ENCODE data around the gene PLAU. TPM values are rescaled to one million over a fixed set of nuclear protein-coding genes. Genes with fewer than 3 reads are reported as not detected.

PLAU gene
- total RNA-seq, 1 donor from 2014 or later, result 0.59 TPM

DNA sequence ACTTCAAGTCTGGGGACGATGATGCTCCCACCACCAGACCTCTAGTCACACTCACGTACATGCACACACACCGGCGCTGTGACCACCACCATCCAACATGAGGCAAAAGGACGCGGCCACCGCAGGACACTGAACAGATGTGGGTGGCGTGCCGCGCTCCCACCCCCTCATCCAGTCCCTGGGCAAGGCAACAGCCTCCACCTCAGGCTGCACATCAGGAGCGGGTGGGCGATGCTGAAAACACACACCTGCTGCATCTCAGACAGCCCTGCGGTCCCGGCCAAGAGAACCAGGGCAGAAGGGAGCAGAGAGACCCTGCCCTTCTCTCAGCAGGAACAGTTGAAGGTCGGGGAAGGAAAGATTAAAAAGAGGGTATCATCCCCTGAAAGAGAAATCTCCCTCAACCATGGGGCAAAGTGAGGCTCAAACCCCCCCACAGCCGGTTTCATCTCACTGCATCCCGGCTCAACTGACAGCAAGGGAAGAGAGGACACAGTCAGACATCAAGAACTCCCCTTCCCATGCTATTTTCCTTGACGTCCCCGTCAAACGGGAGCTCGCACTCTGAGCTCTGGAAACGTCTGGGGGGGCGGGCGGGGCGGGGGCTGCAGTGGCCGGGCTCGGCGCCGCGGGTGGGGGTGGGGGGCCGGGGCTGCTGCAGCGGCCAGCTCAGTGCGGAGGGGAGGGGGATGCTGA, 37.6 kb upstream of the PLAU start:
- Mint-ChIP-seq H3K4me1 (ENCODE audit: low read depth, unreplicated experiment) (peaks cover 25% of the 10 kb centered on the region), H3K27me3 (ENCODE audit: unreplicated experiment) (peaks cover 10% of the 10 kb centered on the region), H3K36me3 (ENCODE audit: unreplicated experiment) (no peaks in the 10 kb centered on the region), H3K4me3 (ENCODE audit: unreplicated experiment) (peak overlapping the region; percentile 84), H3K9me3 (ENCODE audit: unreplicated experiment) (peaks cover 9% of the 10 kb centered on the region), H3K27ac (ENCODE audit: unreplicated experiment) (no peak overlapping the region)
- TF ChIP-seq, protein P1, sequence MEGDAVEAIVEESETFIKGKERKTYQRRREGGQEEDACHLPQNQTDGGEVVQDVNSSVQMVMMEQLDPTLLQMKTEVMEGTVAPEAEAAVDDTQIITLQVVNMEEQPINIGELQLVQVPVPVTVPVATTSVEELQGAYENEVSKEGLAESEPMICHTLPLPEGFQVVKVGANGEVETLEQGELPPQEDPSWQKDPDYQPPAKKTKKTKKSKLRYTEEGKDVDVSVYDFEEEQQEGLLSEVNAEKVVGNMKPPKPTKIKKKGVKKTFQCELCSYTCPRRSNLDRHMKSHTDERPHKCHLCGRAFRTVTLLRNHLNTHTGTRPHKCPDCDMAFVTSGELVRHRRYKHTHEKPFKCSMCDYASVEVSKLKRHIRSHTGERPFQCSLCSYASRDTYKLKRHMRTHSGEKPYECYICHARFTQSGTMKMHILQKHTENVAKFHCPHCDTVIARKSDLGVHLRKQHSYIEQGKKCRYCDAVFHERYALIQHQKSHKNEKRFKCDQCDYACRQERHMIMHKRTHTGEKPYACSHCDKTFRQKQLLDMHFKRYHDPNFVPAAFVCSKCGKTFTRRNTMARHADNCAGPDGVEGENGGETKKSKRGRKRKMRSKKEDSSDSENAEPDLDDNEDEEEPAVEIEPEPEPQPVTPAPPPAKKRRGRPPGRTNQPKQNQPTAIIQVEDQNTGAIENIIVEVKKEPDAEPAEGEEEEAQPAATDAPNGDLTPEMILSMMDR (IDR thresholded peaks at IDR 0.05; ENCODE audit: partially characterized antibody, unreplicated experiment), result no peak
- no peak for DNase-seq

DNA sequence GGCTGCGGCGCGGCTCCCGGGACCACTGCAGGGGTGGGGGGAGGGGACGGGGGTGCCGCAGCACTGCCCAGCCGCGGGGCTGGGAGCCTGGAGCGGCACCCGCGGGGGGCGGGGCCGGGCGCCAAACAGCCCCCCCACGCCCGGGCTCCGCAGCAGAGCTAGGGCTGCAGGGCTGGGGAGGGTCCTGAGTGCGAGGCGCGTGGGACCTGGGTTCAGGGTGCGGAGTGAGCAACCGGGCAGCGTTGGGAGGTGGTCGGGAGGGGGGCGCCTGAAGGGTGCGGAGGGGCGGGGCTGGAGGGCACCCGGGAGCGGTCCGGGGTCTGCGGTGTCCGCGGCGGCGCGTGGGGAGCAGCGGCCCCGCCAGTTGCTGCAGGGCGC, 37.1 kb upstream of the PLAU start:
- peak; percentile 53 for DNase-seq
- Mint-ChIP-seq H3K4me1 (ENCODE audit: low read depth, unreplicated experiment) (peaks cover 20% of the 10 kb centered on the region), H3K36me3 (ENCODE audit: unreplicated experiment) (no peaks in the 10 kb centered on the region), H3K4me3 (ENCODE audit: unreplicated experiment) (no peak overlapping the region), H3K9me3 (ENCODE audit: unreplicated experiment) (peaks cover 9% of the 10 kb centered on the region), H3K27ac (ENCODE audit: unreplicated experiment) (no peak overlapping the region), H3K27me3 (ENCODE audit: unreplicated experiment) (peaks cover 10% of the 10 kb centered on the region)
- TF ChIP-seq, protein P1 (IDR thresholded peaks at IDR 0.05; ENCODE audit: partially characterized antibody, unreplicated experiment), result no peak

DNA sequence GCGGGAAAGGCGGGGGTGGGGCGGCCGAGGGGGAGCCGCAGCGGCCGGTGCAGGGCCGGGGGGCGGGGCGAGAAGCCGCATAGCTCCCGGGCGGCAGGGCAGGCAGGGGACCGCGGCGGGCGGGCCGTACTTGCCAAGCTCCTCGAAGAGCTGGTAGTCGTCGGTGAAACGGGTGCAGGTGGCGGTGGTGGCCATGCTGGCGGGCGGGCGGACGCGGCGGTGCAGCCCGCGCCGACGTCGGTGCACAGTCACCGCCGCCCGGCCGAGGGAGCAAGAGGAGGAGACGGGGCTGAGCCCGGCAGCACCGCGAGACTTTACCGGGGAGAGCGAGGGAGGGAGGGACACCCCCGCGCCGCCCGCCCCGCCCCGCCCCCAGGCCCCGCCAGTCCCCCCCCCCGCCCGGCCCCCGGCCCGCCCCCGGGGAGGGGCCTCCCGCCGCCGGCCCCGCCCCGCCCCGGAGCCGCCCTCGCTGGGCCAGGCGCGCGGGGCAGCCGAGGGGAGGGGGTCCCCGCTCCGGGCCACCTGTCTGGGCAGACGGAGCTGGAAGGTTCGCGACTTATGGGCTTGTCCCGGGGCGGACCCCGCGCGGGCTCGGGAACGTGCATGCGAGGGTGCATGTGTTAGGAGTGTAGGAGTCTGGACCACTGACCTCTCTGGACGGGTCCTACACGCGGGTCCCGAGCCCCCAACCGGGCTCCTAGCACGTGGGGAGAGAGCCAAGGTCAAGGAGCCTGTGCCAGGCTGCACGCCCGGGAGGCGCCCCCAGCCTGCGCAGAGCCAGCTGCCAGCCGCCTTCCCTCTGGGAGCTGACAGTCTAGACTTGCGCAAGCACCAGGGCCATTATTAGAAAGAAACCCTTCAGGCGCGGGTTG, 36.4 kb upstream of the PLAU start, which contains the start of gene CAMK2G:
Gene CAMK2G (minus strand): TSS at position 289 of the 872 bp plus-strand sequence. CDS start 94 bp downstream, at position 195.
- Mint-ChIP-seq H3K9me3 (ENCODE audit: unreplicated experiment) (peaks cover 9% of the 10 kb centered on the region), H3K36me3 (ENCODE audit: unreplicated experiment) (no peaks in the 10 kb centered on the region), H3K4me3 (ENCODE audit: unreplicated experiment) (peak within 1 kb of the TSS; percentile 84), H3K27me3 (ENCODE audit: unreplicated experiment) (peaks cover 7% of the 10 kb centered on the region), H3K27ac (ENCODE audit: unreplicated experiment) (peak within 1 kb of the TSS; percentile 68), H3K4me1 (ENCODE audit: low read depth, unreplicated experiment) (peaks cover 17% of the 10 kb centered on the region)
- TF ChIP-seq, protein P1 (IDR thresholded peaks at IDR 0.05; ENCODE audit: partially characterized antibody, unreplicated experiment), result no peak
- DNase-seq, result peak; percentile 78

DNA sequence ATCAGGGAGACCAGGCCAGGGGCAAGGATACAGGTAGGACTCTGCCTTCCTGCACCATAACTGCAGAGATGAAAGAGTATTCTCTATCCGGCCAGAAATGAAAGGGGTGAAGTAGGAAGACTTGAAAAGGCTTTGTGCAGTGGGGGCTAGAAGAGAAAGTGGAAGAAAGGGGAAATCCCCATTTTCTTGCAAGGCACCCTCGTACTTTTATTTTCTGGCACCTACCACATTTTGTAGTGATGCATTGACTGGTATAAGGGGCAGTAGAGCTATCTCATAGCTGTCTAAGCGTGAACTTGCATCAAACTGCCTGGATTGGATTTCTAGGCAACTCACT, 35.8 kb upstream of the PLAU start:
- TF ChIP-seq, protein P1 (IDR thresholded peaks at IDR 0.05; ENCODE audit: partially characterized antibody, unreplicated experiment), result no peak
- H3K4me1 Mint-ChIP-seq (ENCODE audit: low read depth, unreplicated experiment), result peaks cover 16% of the 10 kb centered on the region
- peak overlapping the region; percentile 68 for H3K27ac Mint-ChIP-seq (ENCODE audit: unreplicated experiment)
- H3K4me3 Mint-ChIP-seq (ENCODE audit: unreplicated experiment), result peak overlapping the region; percentile 35
- no peak for DNase-seq
- H3K36me3 Mint-ChIP-seq (ENCODE audit: unreplicated experiment), result no peaks in the 10 kb centered on the region
- H3K9me3 Mint-ChIP-seq (ENCODE audit: unreplicated experiment), result peaks cover 9% of the 10 kb centered on the region
- H3K27me3 Mint-ChIP-seq (ENCODE audit: unreplicated experiment), result peaks cover 7% of the 10 kb centered on the region

DNA sequence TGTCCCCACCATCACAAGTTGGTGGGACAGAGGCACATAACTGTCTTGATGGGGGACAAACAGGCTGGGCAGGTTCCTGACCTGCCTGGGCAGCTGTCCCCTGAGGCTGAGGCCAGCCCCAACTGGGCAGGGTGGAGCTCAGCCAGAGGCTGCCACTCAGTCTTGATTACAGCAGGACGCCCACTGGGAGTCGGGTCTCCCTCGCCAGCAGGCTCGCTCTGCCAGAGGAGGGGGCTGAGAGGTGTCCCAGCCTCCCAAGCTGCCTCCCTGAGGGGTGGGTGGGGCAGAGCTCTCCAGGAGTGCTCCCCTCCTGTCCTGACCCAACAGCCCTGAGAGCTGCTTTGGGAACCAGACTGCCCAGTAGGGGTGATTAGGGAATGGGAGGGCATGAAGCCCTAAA, 34.8 kb upstream of the PLAU start:
- H3K27ac Mint-ChIP-seq (ENCODE audit: unreplicated experiment), result no peak overlapping the region
- TF ChIP-seq, protein P1 (IDR thresholded peaks at IDR 0.05; ENCODE audit: partially characterized antibody, unreplicated experiment), result no peak
- peaks cover 9% of the 10 kb centered on the region for H3K9me3 Mint-ChIP-seq (ENCODE audit: unreplicated experiment)
- H3K4me1 Mint-ChIP-seq (ENCODE audit: low read depth, unreplicated experiment), result peaks cover 14% of the 10 kb centered on the region
- H3K27me3 Mint-ChIP-seq (ENCODE audit: unreplicated experiment), result peaks cover 7% of the 10 kb centered on the region
- no peak for DNase-seq
- H3K36me3 Mint-ChIP-seq (ENCODE audit: unreplicated experiment), result no peaks in the 10 kb centered on the region
- no peak overlapping the region for H3K4me3 Mint-ChIP-seq (ENCODE audit: unreplicated experiment)

All from glutamatergic neuron (in vitro differentiated cells).